Mesenchymal stem cell (in vitro differentiated cells and primary cell): Measurements from ENCODE around the gene GET4.

Source experiments
- DNase-seq: peaks from one replicate; pipeline ENCODE4 v3.0.0-alpha.2; 2013
- H2AFZ ChIP-seq: one replicate; pipeline ENCODE4 v1.6.1; 2013; ENCODE audit warnings: low read depth, mild to moderate bottlenecking, control low read depth, inconsistent platforms, low read length, moderate library complexity
- H2AK5ac ChIP-seq: 2 replicates; pipeline ENCODE4 v1.6.1; 2013; ENCODE audit warnings: low read length, moderate library complexity, mild to moderate bottlenecking, inconsistent platforms; ENCODE audit not compliant: severe bottlenecking
- H2BK120ac ChIP-seq: one replicate; pipeline ENCODE4 v1.6.1; 2013; ENCODE audit warnings: low read depth, mild to moderate bottlenecking, inconsistent platforms, low read length, moderate library complexity
- H2BK12ac ChIP-seq, 2 experiments: one replicate each; pipeline ENCODE4 v1.6.1; 2013; ENCODE audit warnings: inconsistent platforms in 2 of 2, low read length in 2 of 2, mild to moderate bottlenecking in 2 of 2, moderate library complexity in 2 of 2, control low read depth in 1 of 2
- H2BK15ac ChIP-seq: one replicate; pipeline ENCODE4 v1.6.1; 2013; ENCODE audit warnings: mild to moderate bottlenecking, low read depth, inconsistent platforms; ENCODE audit not compliant: poor library complexity, severe bottlenecking
- H2BK5ac ChIP-seq: 2 replicates; pipeline ENCODE4 v1.6.1; 2013; ENCODE audit warnings: low read depth, mild to moderate bottlenecking, low read length, control low read depth, inconsistent platforms; ENCODE audit not compliant: poor library complexity, severe bottlenecking
- H3K14ac ChIP-seq, 2 experiments: one replicate each; pipeline ENCODE4 v1.6.1; 2013; ENCODE audit warnings: inconsistent platforms in 2 of 2, low read length in 2 of 2, control low read depth in 1 of 2, mild to moderate bottlenecking in 1 of 2, moderate library complexity in 1 of 2
- H3K18ac ChIP-seq, 2 experiments: one replicate each; pipeline ENCODE4 v1.6.1; 2013; ENCODE audit warnings: inconsistent platforms in 2 of 2, low read length in 2 of 2, control low read depth in 1 of 2, low read depth in 1 of 2, mild to moderate bottlenecking in 1 of 2
- H3K23ac ChIP-seq, 2 experiments: one replicate each; pipeline ENCODE4 v1.6.1; 2013; ENCODE audit warnings: inconsistent platforms in 2 of 2, low read length in 2 of 2, mild to moderate bottlenecking in 2 of 2, moderate library complexity in 2 of 2, control low read depth in 1 of 2
- H3K27ac ChIP-seq: 2 replicates; pipeline ENCODE4 v1.5.1; 2013; ENCODE audit warnings: mild to moderate bottlenecking, moderate library complexity, low read length, control low read depth, inconsistent platforms; ENCODE audit not compliant: poor library complexity, severe bottlenecking
- H3K27me3 ChIP-seq, 2 experiments: 2 replicates each; pipeline versions ENCODE4 v1.6.1 to v1.7.0; 2013; ENCODE audit warnings: low read length in 2 of 2, mild to moderate bottlenecking in 2 of 2, moderate library complexity in 2 of 2, control low read depth in 1 of 2, inconsistent platforms in 1 of 2; ENCODE audit not compliant: control insufficient read depth in 1 of 2, insufficient read depth in 1 of 2
- H3K36me3 ChIP-seq, 2 experiments: 2 replicates each; pipeline versions ENCODE4 v1.6.1 to v1.7.0; 2013; ENCODE audit warnings: low read length in 2 of 2, control low read depth in 1 of 2, inconsistent platforms in 1 of 2, low read depth in 1 of 2, mild to moderate bottlenecking in 1 of 2; ENCODE audit not compliant: insufficient read depth in 2 of 2, control insufficient read depth in 1 of 2
- H3K4ac ChIP-seq, 2 experiments: one replicate each; pipeline ENCODE4 v1.6.1; 2013; ENCODE audit warnings: inconsistent platforms in 2 of 2, low read length in 2 of 2, mild to moderate bottlenecking in 2 of 2, moderate library complexity in 2 of 2, control low read depth in 1 of 2, low read depth in 1 of 2
- H3K4me1 ChIP-seq: 2 replicates; pipeline ENCODE4 v1.6.1; 2013; ENCODE audit warnings: low read depth, low read length, control low read depth; ENCODE audit not compliant: control insufficient read depth, insufficient read depth
- H3K4me2 ChIP-seq: 2 replicates; pipeline ENCODE4 v1.6.1; 2013; ENCODE audit warnings: low read length, mild to moderate bottlenecking, inconsistent platforms; ENCODE audit not compliant: poor library complexity, severe bottlenecking
- H3K4me3 ChIP-seq, 2 experiments: 2 replicates each; pipeline versions ENCODE4 v1.5.1 to v1.7.0; 2013; ENCODE audit warnings: low read length in 2 of 2, mild to moderate bottlenecking in 2 of 2, control low read depth in 1 of 2, low read depth in 1 of 2; ENCODE audit not compliant: insufficient read depth in 1 of 2
- H3K79me1 ChIP-seq: replicated peaks from 2 replicates; pipeline ENCODE4 v1.6.1; 2013; ENCODE audit warnings: mild to moderate bottlenecking, control low read depth, low read length, inconsistent platforms; ENCODE audit not compliant: poor library complexity, severe bottlenecking
- H3K9ac ChIP-seq: 2 replicates; pipeline ENCODE4 v1.7.0; 2013; ENCODE audit warnings: mild to moderate bottlenecking, low read length, moderate library complexity
- H3K9me3 ChIP-seq: 2 replicates; pipeline ENCODE4 v1.7.0; 2013; ENCODE audit warnings: mild to moderate bottlenecking, low read length; ENCODE audit not compliant: control insufficient read depth
- H4K8ac ChIP-seq: one replicate; pipeline ENCODE4 v1.6.1; 2013; ENCODE audit warnings: inconsistent platforms, mild to moderate bottlenecking, low read length, moderate library complexity
- H4K91ac ChIP-seq: one replicate; pipeline ENCODE4 v1.6.1; 2013; ENCODE audit warnings: mild to moderate bottlenecking, low read length, inconsistent platforms
- WGBS: methylation state at CpG from one replicate; pipeline ENCODE4 v1.1.7; 2013; ENCODE audit warnings: mixed read lengths; 5-methylcytosine and 5-hydroxymethylcytosine counted together

GET4 gene

GRCh38 chr7:888081-889024 is 12.0 kb downstream of the GET4 start:
- Histone ChIP-seq H2BK120ac (no peak overlapping the region), H3K9me3 (no peaks in the 10 kb centered on the region), H3K27me3 (no peaks in the 10 kb centered on the region), H3K4me3 (no peak overlapping the region), H3K23ac (no peak overlapping the region), H2BK5ac (no peak overlapping the region), H2AFZ (no peak overlapping the region), H3K4me2 (no peak overlapping the region), H3K18ac (no peak overlapping the region), H3K27ac (no peak overlapping the region), H3K36me3 (peaks cover 53 to 80% of the 10 kb centered on the region in 2 experiments), H3K14ac (no peak overlapping the region), H3K4ac (no peak overlapping the region), H2BK12ac (no peak overlapping the region), H2BK15ac (no peak overlapping the region), H3K4me1 (peaks cover 21% of the 10 kb centered on the region), H3K79me1 (peaks cover 61% of the 10 kb centered on the region), H2AK5ac (no peak overlapping the region), H4K8ac (no peak overlapping the region), H4K91ac (no peak overlapping the region), H3K9ac (no peak overlapping the region)
- WGBS: 93% methylated on average over 43 of the region's 43 CpGs
- no peak for DNase-seq

- no peak overlapping the region for H2BK5ac ChIP-seq
- no peak overlapping the region for H3K18ac ChIP-seq
- H3K4me2 ChIP-seq: no peak overlapping the region
- no peak overlapping the region for H3K23ac ChIP-seq
- WGBS: 89% methylated on average over 15 of the region's 15 CpGs
- H3K9me3 ChIP-seq: no peaks in the 10 kb centered on the region
- no peak overlapping the region for H2AK5ac ChIP-seq
- no peak overlapping the region for H4K91ac ChIP-seq
- H2BK15ac ChIP-seq: no peak overlapping the region
- no peak overlapping the region for H3K27ac ChIP-seq
- H3K79me1 ChIP-seq: peaks cover 60% of the 10 kb centered on the region
- H3K14ac ChIP-seq: no peak overlapping the region
- no peak overlapping the region for H2BK120ac ChIP-seq
- H3K9ac ChIP-seq: no peak overlapping the region
- no peaks in the 10 kb centered on the region for H3K27me3 ChIP-seq
- peaks cover 60 to 83% of the 10 kb centered on the region in 2 experiments for H3K36me3 ChIP-seq
- no peak overlapping the region for H3K4me3 ChIP-seq
- no peak overlapping the region for H4K8ac ChIP-seq
- H3K4ac ChIP-seq: no peak overlapping the region
- peaks cover 18% of the 10 kb centered on the region for H3K4me1 ChIP-seq
- no peak overlapping the region for H2BK12ac ChIP-seq
- no peak overlapping the region for H2AFZ ChIP-seq
- no peak for DNase-seq
Observed at GRCh38 chr7:889025-889390, 12.7 kb downstream of the GET4 start.

- H2BK120ac ChIP-seq: no peak overlapping the region
- H4K91ac ChIP-seq: no peak overlapping the region
- H3K18ac ChIP-seq: no peak overlapping the region
- H2AFZ ChIP-seq: no peak overlapping the region
- H3K9me3 ChIP-seq: no peaks in the 10 kb centered on the region
- peaks cover 62 to 86% of the 10 kb centered on the region in 2 experiments for H3K36me3 ChIP-seq
- no peak overlapping the region for H3K9ac ChIP-seq
- H2BK5ac ChIP-seq: no peak overlapping the region
- H3K4me3 ChIP-seq: no peak overlapping the region
- H3K27me3 ChIP-seq: no peaks in the 10 kb centered on the region
- DNase-seq: no peak
- no peak overlapping the region for H3K14ac ChIP-seq
- H4K8ac ChIP-seq: no peak overlapping the region
- H3K27ac ChIP-seq: no peak overlapping the region
- no peak overlapping the region for H3K23ac ChIP-seq
- H2BK15ac ChIP-seq: no peak overlapping the region
- no peak overlapping the region for H2AK5ac ChIP-seq
- no peak overlapping the region for H3K4me2 ChIP-seq
- H3K79me1 ChIP-seq: peaks cover 60% of the 10 kb centered on the region
- no peak overlapping the region for H2BK12ac ChIP-seq
- peaks cover 14% of the 10 kb centered on the region for H3K4me1 ChIP-seq
- no peak overlapping the region for H3K4ac ChIP-seq
- 88% methylated on average over 5 of the region's 18 CpGs for WGBS
Observed at GRCh38 chr7:889391-889790, 13.0 kb downstream of the GET4 start.

DNA sequence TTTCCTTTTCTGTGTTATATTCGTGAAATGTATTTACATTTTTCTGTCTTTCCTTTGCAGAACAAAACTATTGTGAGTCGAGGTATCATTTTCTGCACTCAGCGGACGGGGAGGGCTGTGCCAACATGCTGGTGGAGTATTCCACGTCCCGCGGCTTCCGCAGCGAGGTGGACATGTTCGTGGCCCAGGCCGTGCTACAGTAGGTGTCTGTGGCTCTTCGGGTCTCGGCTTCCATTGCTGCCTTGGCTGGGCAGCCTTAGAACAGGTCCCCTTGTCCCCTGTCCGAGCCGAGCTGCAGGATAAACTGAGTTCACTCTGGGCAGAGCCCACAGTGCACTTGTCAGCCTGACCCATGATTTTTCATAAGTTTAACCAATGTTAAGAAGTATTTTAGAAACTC is 14.5 kb downstream of the GET4 start:
- no peak overlapping the region for H2AFZ ChIP-seq
- peaks cover 76 to 94% of the 10 kb centered on the region in 2 experiments for H3K36me3 ChIP-seq
- H3K4me3 ChIP-seq: no peak overlapping the region
- no peaks in the 10 kb centered on the region for H3K9me3 ChIP-seq
- no peak overlapping the region for H4K91ac ChIP-seq
- H3K4me1 ChIP-seq: peaks cover 7% of the 10 kb centered on the region
- H3K27ac ChIP-seq: no peak overlapping the region
- no peaks in the 10 kb centered on the region for H3K27me3 ChIP-seq
- no peak overlapping the region for H3K9ac ChIP-seq
- no peak overlapping the region for H3K14ac ChIP-seq
- H3K4me2 ChIP-seq: no peak overlapping the region
- no peak overlapping the region for H3K4ac ChIP-seq
- no peak overlapping the region for H3K23ac ChIP-seq
- H2BK15ac ChIP-seq: no peak overlapping the region
- no peak overlapping the region for H3K18ac ChIP-seq
- 97% methylated on average over 15 of the region's 15 CpGs for WGBS
- H4K8ac ChIP-seq: no peak overlapping the region
- H2BK12ac ChIP-seq: no peak overlapping the region
- H2AK5ac ChIP-seq: no peak overlapping the region
- DNase-seq: no peak
- H2BK120ac ChIP-seq: no peak overlapping the region
- no peak overlapping the region for H2BK5ac ChIP-seq
- H3K79me1 ChIP-seq: peaks cover 58% of the 10 kb centered on the region
